ENCODE results near the gene CARM1.

Gene CARM1

GRCh38 chr19:10907925-10908324 lies 36.6 kb downstream of the CARM1 start:
- DNase-seq (ENCODE audit: low read depth in 2 of 2): no peak

- no peak for DNase-seq (ENCODE audit: low read depth in 2 of 2)
Measured at GRCh38 chr19:10908380-10908960, 37.1 kb downstream of the CARM1 start.

DNA sequence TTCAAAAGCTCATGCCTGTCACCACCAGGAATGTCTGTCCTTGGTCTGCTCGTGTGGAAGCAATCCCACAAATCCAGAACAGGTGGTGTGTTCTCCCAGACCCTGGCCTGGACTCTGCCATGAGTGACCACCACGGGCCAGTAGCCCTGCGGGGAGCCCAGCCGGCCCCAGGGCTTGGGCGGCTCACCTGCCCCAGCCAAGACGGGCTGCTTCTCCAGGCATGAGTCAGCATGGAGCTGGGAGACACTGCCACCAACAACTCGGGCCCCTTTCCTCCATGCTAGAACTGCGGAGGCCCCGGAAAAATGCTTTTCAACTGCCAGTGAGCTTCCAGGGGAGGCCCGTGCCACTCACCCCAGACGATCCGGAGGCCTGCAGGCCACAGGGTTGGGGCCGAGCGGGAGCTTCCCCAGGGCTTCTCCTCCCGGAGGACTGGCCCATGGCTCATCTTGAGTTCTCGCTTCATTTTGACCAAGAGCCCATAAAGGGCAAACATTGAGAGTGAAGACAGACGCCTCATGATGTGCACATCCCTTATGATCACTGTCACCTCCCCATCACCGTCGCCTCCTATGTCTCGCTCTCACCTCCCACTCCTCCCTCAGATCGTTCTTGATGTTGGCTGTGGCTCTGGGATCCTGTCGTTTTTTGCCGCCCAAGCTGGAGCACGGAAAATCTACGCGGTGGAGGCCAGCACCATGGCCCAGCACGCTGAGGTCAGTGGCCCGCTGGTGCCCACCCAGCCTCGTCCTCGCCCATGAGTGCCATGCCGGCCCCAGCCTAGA lies 40.4 kb downstream of the CARM1 start:
- no peak for DNase-seq (ENCODE audit: low read depth in 2 of 2)

DNA sequence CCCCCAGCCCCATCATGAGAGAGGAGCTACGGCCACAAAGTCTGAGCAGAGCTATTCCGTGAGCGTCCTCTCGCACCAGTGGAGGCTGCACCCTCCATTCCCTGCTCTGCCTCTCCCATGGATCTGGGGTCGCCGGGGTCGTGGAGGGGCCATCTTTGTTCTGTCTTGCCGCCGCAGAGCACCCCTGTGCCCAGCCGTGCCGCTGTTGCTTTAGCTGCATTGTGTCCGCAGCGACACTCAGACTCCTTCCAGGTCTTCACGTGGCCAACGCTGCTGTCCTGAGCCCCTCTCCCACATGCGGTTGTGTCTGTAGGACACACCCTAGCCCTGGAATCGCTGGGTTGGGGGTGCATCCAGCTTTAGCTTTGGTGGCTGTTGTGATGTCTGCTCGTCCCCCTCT lies 41.3 kb downstream of the CARM1 start:
- no peak for DNase-seq (ENCODE audit: low read depth in 2 of 2)

GRCh38 chr19:10913716-10914340 lies 42.5 kb downstream of the CARM1 start:
- no peak for DNase-seq (ENCODE audit: low read depth in 2 of 2)

- no peak for DNase-seq (ENCODE audit: low read depth in 2 of 2)
Measured at GRCh38 chr19:10915130-10916091, 44.1 kb downstream of the CARM1 start.

GRCh38 chr19:10916602-10917001 lies 45.2 kb downstream of the CARM1 start:
- DNase-seq (ENCODE audit: low read depth in 2 of 2): no peak

DNA sequence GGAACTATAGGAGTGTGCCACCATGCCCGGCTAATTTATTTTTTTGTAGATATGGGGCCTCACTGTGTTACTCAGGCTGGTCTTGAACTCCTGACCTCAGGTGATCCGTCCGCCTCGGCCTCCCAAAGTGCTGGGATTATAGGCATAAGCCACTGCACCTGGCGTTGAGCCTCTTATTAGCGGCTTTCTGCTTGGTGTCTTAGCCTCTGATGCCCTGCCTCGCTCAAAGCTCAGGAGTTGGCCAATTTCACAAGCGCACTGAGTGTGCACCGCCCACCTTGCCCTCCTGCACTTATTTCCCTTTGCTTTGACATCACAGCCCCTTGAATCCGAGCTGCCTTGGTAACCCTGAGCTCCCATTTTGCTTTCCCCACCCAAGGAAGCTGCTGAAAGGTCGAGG lies 47.0 kb downstream of the CARM1 start:
- no peak for DNase-seq (ENCODE audit: low read depth in 2 of 2)

GRCh38 chr19:10919352-10920287 lies 48.3 kb downstream of the CARM1 start:
- no peak for DNase-seq (ENCODE audit: low read depth in 2 of 2)

GRCh38 chr19:10920288-10920655 lies 48.9 kb downstream of the CARM1 start:
- no peak for DNase-seq (ENCODE audit: low read depth in 2 of 2)

GRCh38 chr19:10920781-10921180 lies 49.4 kb downstream of the CARM1 start:
- DNase-seq (ENCODE audit: low read depth in 2 of 2): no peak

DNA sequence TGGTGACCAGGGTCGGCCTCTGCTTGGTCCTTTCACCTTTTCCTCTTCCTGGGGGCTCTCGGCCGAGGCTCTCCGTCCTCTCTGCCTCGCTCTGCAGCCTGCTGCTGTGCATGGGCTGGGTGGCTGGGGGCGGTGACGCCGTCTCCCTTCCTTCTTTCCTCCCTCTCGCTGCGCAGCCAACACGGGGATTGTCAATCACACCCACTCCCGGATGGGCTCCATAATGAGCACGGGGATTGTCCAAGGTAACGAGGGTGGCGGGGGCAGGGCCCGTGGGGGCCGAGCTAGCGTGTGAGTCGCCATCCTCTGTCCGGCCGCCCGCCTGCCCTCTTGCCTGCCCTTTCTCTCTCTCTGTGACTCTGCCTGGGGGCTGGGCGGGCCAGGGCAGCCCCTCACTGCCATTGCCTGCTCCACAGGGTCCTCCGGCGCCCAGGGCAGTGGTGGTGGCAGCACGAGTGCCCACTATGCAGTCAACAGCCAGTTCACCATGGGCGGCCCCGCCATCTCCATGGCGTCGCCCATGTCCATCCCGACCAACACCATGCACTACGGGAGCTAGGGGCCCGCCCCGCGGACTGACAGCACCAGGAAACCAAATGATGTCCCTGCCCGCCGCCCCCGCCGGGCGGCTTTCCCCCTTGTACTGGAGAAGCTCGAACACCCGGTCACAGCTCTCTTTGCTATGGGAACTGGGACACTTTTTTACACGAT lies 50.0 kb downstream of the CARM1 start:
- no peak for DNase-seq (ENCODE audit: low read depth in 2 of 2)

GRCh38 chr19:10921910-10922637 lies 50.7 kb downstream of the CARM1 start:
- DNase-seq (ENCODE audit: low read depth in 2 of 2): no peak

DNA sequence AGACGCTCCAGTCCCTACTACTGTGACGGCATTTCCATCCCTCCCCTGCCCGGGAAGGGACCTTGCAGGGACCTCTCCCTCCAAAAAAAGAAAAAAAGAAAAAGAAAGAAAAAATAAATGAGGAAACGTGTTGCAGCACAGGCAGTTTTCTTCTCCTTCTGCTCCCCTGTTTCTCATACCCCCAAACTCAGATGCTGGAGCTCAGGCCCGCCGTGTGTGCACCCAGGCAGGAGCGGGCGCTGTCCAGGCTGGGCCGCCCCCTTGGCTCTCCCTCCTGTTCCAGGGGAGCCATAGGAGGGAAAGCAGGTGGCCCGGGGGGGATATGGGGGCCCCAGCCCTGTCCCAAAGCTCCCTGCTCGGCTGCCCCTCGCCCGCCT lies 51.3 kb downstream of the CARM1 start:
- no peak for DNase-seq (ENCODE audit: low read depth in 2 of 2)

GRCh38 chr19:10923260-10924112 lies 52.1 kb downstream of the CARM1 start:
- DNase-seq (ENCODE audit: low read depth in 2 of 2): no peak

GRCh38 chr19:10924597-10924996 lies 53.2 kb downstream of the CARM1 start:
- DNase-seq (ENCODE audit: low read depth in 2 of 2): no peak

DNA sequence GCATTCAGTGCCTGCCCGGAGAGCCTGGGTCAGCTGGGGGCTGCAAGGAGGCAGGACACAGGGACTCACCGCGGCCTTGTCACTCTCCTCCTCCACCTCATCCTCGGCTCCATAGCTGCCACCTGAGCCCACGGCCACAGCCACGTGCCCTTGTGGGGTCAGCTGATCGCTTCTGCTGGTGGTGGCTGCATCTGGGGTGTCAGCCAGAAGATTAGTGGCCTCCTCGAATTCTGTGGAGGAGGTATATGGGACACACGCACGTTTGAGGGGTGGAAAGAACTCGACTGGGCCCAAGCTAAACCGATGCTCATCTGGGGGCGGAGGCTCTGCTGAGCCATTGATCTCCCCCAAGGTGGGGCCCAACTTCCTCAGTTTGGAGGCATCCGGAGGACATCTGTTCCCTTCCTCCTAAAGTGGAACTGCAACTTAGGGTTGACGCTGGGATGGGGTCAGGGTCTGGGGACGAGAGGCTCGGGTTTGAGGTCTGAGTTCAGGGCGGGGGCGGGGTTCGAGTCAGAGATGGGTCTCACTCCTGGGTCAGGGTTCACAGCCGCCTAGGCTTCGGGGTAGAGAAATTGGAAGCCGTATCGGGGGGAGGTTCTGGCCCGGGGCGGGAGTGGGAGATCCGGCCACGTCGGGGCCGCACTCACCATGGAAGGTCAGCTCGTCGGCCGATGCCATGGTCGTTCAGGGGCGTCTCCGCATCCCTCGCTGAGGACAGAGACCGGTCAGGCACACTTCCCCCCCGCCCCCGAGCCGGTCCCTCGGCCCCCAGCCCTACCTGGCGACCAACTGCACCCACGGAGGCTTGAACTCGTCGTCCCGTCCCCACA lies 56.6 kb downstream of the CARM1 start:
- DNase-seq (ENCODE audit: low read depth in 2 of 2): no peak

Measured in stimulated activated CD4-positive, alpha-beta T cell treated with anti-CD3 and anti-CD28 coated beads, Interleukin-1b, Interleukin-23, amount 100 ng/mL, for 1 hour (primary cell).